Measurements from ENCODE around the gene ARSI.

Gene ARSI

GRCh38 chr5:150293091-150293941 lies 9.4 kb downstream of the ARSI start:
- no peak for DNase-seq

- DNase-seq: no peak
Observed at GRCh38 chr5:150291388-150292385, 11.0 kb downstream of the ARSI start.

GRCh38 chr5:150289551-150290390 lies 12.9 kb downstream of the ARSI start, which contains the start of gene CAMK2A:
Gene CAMK2A, minus strand, starts transcription at chr5:150289773. Its CDS starts 148 bp downstream, at chr5:150289625.
- DNase-seq: no peak

- DNase-seq: no peak
Observed at GRCh38 chr5:150288791-150289190, 13.9 kb downstream of the ARSI start.

- DNase-seq: no peak
Observed at GRCh38 chr5:150288361-150288760, 14.3 kb downstream of the ARSI start.

- no peak for DNase-seq
Observed at GRCh38 chr5:150286820-150287219, 15.9 kb downstream of the ARSI start.

- no peak for DNase-seq
Observed at GRCh38 chr5:150285114-150285513, 17.6 kb downstream of the ARSI start.

GRCh38 chr5:150284311-150284710 lies 18.4 kb downstream of the ARSI start:
- DNase-seq: no peak

GRCh38 chr5:150283904-150284303 lies 18.8 kb downstream of the ARSI start:
- no peak for DNase-seq

GRCh38 chr5:150281987-150282386 lies 20.7 kb downstream of the ARSI start:
- no peak for DNase-seq

- DNase-seq: no peak
Observed at GRCh38 chr5:150279330-150280020, 23.2 kb downstream of the ARSI start.

- DNase-seq: no peak
Observed at GRCh38 chr5:150278916-150279315, 23.8 kb downstream of the ARSI start.

- DNase-seq: no peak
Observed at GRCh38 chr5:150278046-150278730, 24.5 kb downstream of the ARSI start.

GRCh38 chr5:150277043-150277442 lies 25.7 kb downstream of the ARSI start:
- no peak for DNase-seq

- DNase-seq: no peak
Observed at GRCh38 chr5:150274811-150275210, 27.9 kb downstream of the ARSI start.

- no peak for DNase-seq
Observed at GRCh38 chr5:150272531-150272930, 30.2 kb downstream of the ARSI start.

- DNase-seq: no peak
Observed at GRCh38 chr5:150271923-150272322, 30.8 kb downstream of the ARSI start.

- DNase-seq: no peak
Observed at GRCh38 chr5:150271296-150271692, 31.4 kb downstream of the ARSI start.

- DNase-seq: no peak
Observed at GRCh38 chr5:150270541-150271295, 32.0 kb downstream of the ARSI start.

- no peak for DNase-seq
Observed at GRCh38 chr5:150266871-150267291, 35.8 kb downstream of the ARSI start.
